ENCODE results near the gene RGS3.

DNA sequence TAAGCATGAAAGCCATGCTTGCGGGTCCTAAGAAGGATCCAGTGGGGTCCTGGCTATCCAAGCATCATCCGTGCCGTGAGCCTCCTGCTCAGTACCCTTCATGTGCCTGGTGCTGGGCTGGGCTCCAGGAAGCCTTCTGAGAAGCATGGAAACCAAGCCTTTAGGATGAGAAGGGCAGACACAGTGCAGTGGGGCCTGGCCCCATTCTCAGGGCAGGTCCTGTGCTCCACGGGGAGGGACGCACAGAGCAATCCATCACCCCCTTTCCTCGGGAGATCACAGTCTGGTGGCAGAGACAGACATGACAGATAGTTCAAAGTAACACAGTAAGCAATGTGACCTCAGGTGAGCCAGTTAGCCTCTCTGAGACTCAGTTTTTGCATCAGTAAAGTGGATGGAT lies 76.9 kb downstream of the RGS3 start:
- TF ChIP-seq POLR2A (IDR thresholded peaks at IDR 0.05) (no peak), POLR2AphosphoS5 (IDR thresholded peaks at IDR 0.05) (no peak)
- TF ChIP-seq, protein P1, sequence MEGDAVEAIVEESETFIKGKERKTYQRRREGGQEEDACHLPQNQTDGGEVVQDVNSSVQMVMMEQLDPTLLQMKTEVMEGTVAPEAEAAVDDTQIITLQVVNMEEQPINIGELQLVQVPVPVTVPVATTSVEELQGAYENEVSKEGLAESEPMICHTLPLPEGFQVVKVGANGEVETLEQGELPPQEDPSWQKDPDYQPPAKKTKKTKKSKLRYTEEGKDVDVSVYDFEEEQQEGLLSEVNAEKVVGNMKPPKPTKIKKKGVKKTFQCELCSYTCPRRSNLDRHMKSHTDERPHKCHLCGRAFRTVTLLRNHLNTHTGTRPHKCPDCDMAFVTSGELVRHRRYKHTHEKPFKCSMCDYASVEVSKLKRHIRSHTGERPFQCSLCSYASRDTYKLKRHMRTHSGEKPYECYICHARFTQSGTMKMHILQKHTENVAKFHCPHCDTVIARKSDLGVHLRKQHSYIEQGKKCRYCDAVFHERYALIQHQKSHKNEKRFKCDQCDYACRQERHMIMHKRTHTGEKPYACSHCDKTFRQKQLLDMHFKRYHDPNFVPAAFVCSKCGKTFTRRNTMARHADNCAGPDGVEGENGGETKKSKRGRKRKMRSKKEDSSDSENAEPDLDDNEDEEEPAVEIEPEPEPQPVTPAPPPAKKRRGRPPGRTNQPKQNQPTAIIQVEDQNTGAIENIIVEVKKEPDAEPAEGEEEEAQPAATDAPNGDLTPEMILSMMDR (IDR thresholded peaks at IDR 0.05 in 8 of 11, conservative IDR thresholded peaks at IDR 0.05 in 3 of 11) = no peak
